SH-SY5Y (cell line): ENCODE results near the gene NRG2.

Experiments
- GATA2 ChIP-seq: IDR thresholded peaks from 2 replicates; pipeline ENCODE4 v1.6.1; 2011; ENCODE audit warnings: mild to moderate bottlenecking, low read depth, low read length
- GATA3 ChIP-seq: IDR thresholded peaks from 2 replicates; pipeline ENCODE4 v1.6.1; 2011; ENCODE audit warnings: low read depth, mild to moderate bottlenecking, low read length, moderate library complexity

- TF ChIP-seq GATA2 (no peak), GATA3 (no peak)
These were observed 203.8 kb downstream of the NRG2 start for GRCh38 chr5:139839232-139839815.
